HUES6 (cell line): Measurements from ENCODE around the gene BCO1.
"Not testable (repeated sequence)": the region's sequence is repeated elsewhere in the genome, so short reads cannot be mapped to it uniquely, and the experiment has no call there.

Source experiments
- H3K27ac ChIP-seq: 2 replicates; pipeline ENCODE4 v1.7.0; 2013; ENCODE audit warnings: low read depth, mild to moderate bottlenecking, low read length, inconsistent platforms
- H3K27me3 ChIP-seq: 2 replicates; pipeline ENCODE4 v1.6.1; 2013; ENCODE audit warnings: low read length; ENCODE audit not compliant: control insufficient read depth, insufficient read depth
- H3K36me3 ChIP-seq: 2 replicates; pipeline ENCODE4 v1.6.1; 2013; ENCODE audit warnings: low read length; ENCODE audit not compliant: control insufficient read depth, insufficient read depth
- H3K4me1 ChIP-seq: 2 replicates; pipeline ENCODE4 v1.6.1; 2013; ENCODE audit warnings: low read length; ENCODE audit not compliant: control insufficient read depth, insufficient read depth
- H3K4me3 ChIP-seq: 2 replicates; pipeline ENCODE4 v1.5.1; 2013; ENCODE audit warnings: low read depth, low read length
- H3K9ac ChIP-seq: one replicate; pipeline ENCODE4 v1.6.1; 2013; ENCODE audit warnings: mild to moderate bottlenecking, low read length
- H3K9me3 ChIP-seq: 2 replicates; pipeline ENCODE4 v1.6.1; 2013; ENCODE audit warnings: low read depth, low read length; ENCODE audit not compliant: control insufficient read depth, insufficient read depth

Gene BCO1

DNA sequence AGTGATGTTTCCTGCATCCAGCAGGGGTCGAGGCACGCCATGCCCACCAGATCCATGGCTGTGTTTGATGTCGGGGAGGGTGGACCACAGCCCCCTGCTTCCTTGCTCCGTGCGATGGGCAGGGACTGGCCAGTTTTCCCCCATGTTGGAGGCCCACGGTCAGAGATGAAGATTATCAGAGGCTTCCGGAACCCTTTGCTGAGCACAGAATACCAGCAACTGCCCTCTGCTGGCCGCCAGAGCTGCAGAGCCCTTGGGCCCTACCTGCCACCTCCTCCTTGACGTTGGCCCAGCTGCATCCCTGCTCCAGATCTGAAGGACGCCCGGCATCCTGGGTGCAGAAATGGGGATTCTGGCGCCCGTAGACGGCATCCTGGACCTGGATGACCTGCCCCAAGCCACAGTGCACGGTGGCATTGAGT lies 23.7 kb upstream of the BCO1 start:
- H3K9ac ChIP-seq, result no peak overlapping the region
- H3K27ac ChIP-seq, result no peak overlapping the region
- H3K27me3 ChIP-seq, result no peaks in the 10 kb centered on the region
- no peak overlapping the region for H3K4me3 ChIP-seq
- H3K9me3 ChIP-seq, result no peaks in the 10 kb centered on the region
- no peaks in the 10 kb centered on the region for H3K36me3 ChIP-seq
- H3K4me1 ChIP-seq, result no peaks in the 10 kb centered on the region

DNA sequence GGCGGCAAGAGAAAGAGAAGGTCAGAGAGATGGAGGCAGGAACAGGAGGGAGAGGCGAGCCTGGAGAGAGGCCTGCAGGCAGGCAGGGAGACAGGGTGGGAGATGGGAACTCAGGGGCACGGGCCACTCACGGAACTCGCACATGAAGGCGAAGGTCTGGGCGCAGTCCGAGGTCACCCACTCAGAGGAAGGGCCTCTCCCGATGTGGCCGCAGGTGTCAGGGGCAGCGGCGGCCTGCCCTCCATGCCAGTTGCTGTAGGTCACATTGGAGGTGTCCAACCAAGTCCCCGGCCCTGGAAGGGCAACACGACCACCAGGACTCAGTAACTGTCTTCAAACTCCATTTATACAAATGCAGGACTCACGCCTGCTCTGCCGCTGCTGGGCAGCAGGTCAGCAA lies 22.4 kb upstream of the BCO1 start:
- H3K27me3 ChIP-seq, result no peaks in the 10 kb centered on the region

GRCh38 chr16:81216706-81217105 lies 21.8 kb upstream of the BCO1 start:
- no peak overlapping the region for H3K4me3 ChIP-seq

More for the DNA sequence above, 22.4 kb upstream of the BCO1 start:
- Histone ChIP-seq H3K9ac (no peak overlapping the region), H3K9me3 (no peaks in the 10 kb centered on the region), H3K27ac (no peak overlapping the region), H3K36me3 (no peaks in the 10 kb centered on the region), H3K4me1 (no peaks in the 10 kb centered on the region), H3K4me3 (no peak overlapping the region)

DNA sequence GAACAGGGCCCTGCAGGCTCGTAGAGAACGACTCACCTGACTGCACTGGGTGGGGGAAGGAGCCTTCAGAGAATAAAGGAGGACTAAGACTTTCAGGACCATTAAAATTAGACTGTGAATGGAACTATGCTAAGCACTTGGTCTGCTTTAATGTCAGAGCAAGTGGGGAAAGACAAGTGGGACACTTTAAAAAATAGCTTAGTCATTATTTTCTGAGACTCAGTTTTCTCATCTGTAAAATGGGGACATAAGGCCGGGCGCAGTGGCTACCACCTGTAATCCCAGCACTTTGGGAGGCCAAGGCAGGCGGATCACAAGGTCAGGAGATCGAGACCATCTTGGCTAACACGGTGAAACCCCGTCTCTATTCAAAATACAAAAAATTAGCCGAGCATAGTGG lies 19.3 kb upstream of the BCO1 start:
- Histone ChIP-seq H3K4me3 (no peak overlapping the region), H3K27ac (no peak overlapping the region), H3K36me3 (no peaks in the 10 kb centered on the region), H3K9ac (no peak overlapping the region), H3K4me1 (no peaks in the 10 kb centered on the region), H3K9me3 (no peaks in the 10 kb centered on the region), H3K27me3 (no peaks in the 10 kb centered on the region)

More at GRCh38 chr16:81216706-81217105, 21.8 kb upstream of the BCO1 start:
- Histone ChIP-seq H3K9me3 (no peaks in the 10 kb centered on the region), H3K4me1 (no peaks in the 10 kb centered on the region), H3K27ac (no peak overlapping the region), H3K36me3 (no peaks in the 10 kb centered on the region), H3K9ac (no peak overlapping the region), H3K27me3 (no peaks in the 10 kb centered on the region)

GRCh38 chr16:81220349-81220748 lies 18.1 kb upstream of the BCO1 start:
- Histone ChIP-seq H3K36me3 (no peaks in the 10 kb centered on the region), H3K9ac (no peak overlapping the region), H3K4me3 (no peak overlapping the region), H3K9me3 (no peaks in the 10 kb centered on the region), H3K4me1 (no peaks in the 10 kb centered on the region), H3K27me3 (no peaks in the 10 kb centered on the region), H3K27ac (no peak overlapping the region)

GRCh38 chr16:81221731-81222130 lies 16.8 kb upstream of the BCO1 start:
- Histone ChIP-seq H3K27ac (no peak overlapping the region), H3K9me3 (no peaks in the 10 kb centered on the region), H3K36me3 (no peaks in the 10 kb centered on the region), H3K27me3 (no peaks in the 10 kb centered on the region), H3K4me3 (no peak overlapping the region), H3K4me1 (no peaks in the 10 kb centered on the region), H3K9ac (no peak overlapping the region)

DNA sequence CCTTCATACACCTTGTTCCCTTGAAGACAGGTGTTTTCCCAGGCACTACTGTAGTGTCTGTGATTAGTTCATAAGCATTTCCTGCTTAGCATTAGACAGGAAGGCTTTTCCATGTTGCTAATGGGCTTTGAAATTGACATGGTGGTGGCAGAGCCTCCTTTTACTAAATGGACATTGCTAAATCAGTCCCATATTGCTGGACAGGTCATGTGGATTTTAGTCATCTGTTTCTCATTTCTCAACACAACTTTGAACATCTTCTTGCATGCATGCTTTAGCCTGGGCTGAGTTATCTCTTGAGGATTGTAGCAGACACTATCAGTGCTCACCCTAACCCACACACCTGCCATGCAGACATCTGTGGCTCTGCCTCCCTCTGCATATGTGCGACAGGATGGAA lies 13.7 kb upstream of the BCO1 start:
- H3K27ac ChIP-seq, result no peak overlapping the region
- no peak overlapping the region for H3K9ac ChIP-seq
- H3K4me3 ChIP-seq, result no peak overlapping the region
- no peaks in the 10 kb centered on the region; the same call in 1 of the 2 replicates for H3K4me1 ChIP-seq
- H3K27me3 ChIP-seq, result no peaks in the 10 kb centered on the region
- H3K36me3 ChIP-seq, result no peaks in the 10 kb centered on the region
- no peaks in the 10 kb centered on the region for H3K9me3 ChIP-seq

- H3K27ac ChIP-seq, H3K9ac ChIP-seq, H3K27me3 ChIP-seq, H3K9me3 ChIP-seq, H3K36me3 ChIP-seq, H3K4me3 ChIP-seq, H3K4me1 ChIP-seq: not testable (repeated sequence)
Measured at GRCh38 chr16:81225697-81226096, 12.8 kb upstream of the BCO1 start.

- H3K27me3 ChIP-seq, result no peaks in the 10 kb centered on the region
Measured at GRCh38 chr16:81227785-81228184, 10.7 kb upstream of the BCO1 start.

DNA sequence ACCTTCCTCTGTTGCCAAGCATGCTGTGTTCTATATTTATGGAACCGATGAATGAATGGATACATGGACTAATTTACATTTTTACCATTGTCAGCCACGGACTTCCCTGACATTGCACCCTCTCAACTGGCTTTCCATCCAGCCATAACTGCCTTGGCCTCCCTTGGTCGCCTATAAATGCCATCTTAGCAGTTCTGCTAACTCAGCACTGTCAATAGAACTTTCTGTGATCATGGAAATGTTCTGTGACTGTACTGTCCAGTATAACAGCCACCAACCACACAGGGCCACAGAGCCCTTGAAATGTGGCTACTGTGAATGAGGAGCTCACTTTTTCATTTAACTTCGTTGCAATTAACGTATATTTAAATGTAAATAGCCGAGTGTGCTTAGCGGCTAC lies 8.7 kb upstream of the BCO1 start:
- Histone ChIP-seq H3K9me3 (no peaks in the 10 kb centered on the region), H3K27me3 (no peaks in the 10 kb centered on the region), H3K4me3 (no peak overlapping the region), H3K4me1 (no peaks in the 10 kb centered on the region; the same call in 1 of the 2 replicates), H3K36me3 (no peaks in the 10 kb centered on the region), H3K27ac (no peak overlapping the region), H3K9ac (no peak overlapping the region)

More at GRCh38 chr16:81227785-81228184, 10.7 kb upstream of the BCO1 start:
- no peaks in the 10 kb centered on the region for H3K9me3 ChIP-seq
- no peak overlapping the region for H3K27ac ChIP-seq
- H3K9ac ChIP-seq, result no peak overlapping the region
- H3K36me3 ChIP-seq, result no peaks in the 10 kb centered on the region
- no peaks in the 10 kb centered on the region; the same call in 1 of the 2 replicates for H3K4me1 ChIP-seq
- no peak overlapping the region for H3K4me3 ChIP-seq

GRCh38 chr16:81231014-81231413 lies 7.5 kb upstream of the BCO1 start:
- Histone ChIP-seq H3K27me3 (no peaks in the 10 kb centered on the region), H3K4me1 (no peaks in the 10 kb centered on the region; the same call in 1 of the 2 replicates), H3K27ac (no peak overlapping the region), H3K9ac (no peak overlapping the region), H3K9me3 (no peaks in the 10 kb centered on the region), H3K4me3 (no peak overlapping the region), H3K36me3 (no peaks in the 10 kb centered on the region)
